ENCODE data around the gene NUDT14.

Gene NUDT14

GRCh38 chr14:105146976-105147635 lies 34.0 kb downstream of the NUDT14 start:
- DNase-seq (no peak), ATAC-seq (no peak)
- no peak overlapping the region for H3K4me3 Mint-ChIP-seq
- H3K9me3 Mint-ChIP-seq = no peaks in the 10 kb centered on the region
- no peaks in the 10 kb centered on the region for H3K27me3 Mint-ChIP-seq
- no peaks in the 10 kb centered on the region for H3K4me1 Mint-ChIP-seq
- no peak overlapping the region for H3K27ac Mint-ChIP-seq
- H3K36me3 Mint-ChIP-seq (ENCODE audit: low read depth) = no peaks in the 10 kb centered on the region

- ATAC-seq (no peak), DNase-seq (no peak)
Measured at GRCh38 chr14:105146181-105146975, 34.7 kb downstream of the NUDT14 start.

GRCh38 chr14:105145381-105146180 lies 35.5 kb downstream of the NUDT14 start:
- no peak overlapping the region for H3K27ac Mint-ChIP-seq
- no peaks in the 10 kb centered on the region for H3K36me3 Mint-ChIP-seq (ENCODE audit: low read depth)
- no peaks in the 10 kb centered on the region for H3K9me3 Mint-ChIP-seq
- H3K4me1 Mint-ChIP-seq = no peaks in the 10 kb centered on the region
- no peak for ATAC-seq
- H3K4me3 Mint-ChIP-seq = no peak overlapping the region
- H3K27me3 Mint-ChIP-seq = no peaks in the 10 kb centered on the region
- no peak for DNase-seq

More at GRCh38 chr14:105146181-105146975, 34.7 kb downstream of the NUDT14 start:
- Mint-ChIP-seq H3K4me1 (no peaks in the 10 kb centered on the region), H3K9me3 (no peaks in the 10 kb centered on the region), H3K4me3 (no peak overlapping the region), H3K36me3 (ENCODE audit: low read depth) (no peaks in the 10 kb centered on the region), H3K27me3 (no peaks in the 10 kb centered on the region), H3K27ac (no peak overlapping the region)

GRCh38 chr14:105144666-105145380 lies 36.3 kb downstream of the NUDT14 start:
- no peaks in the 10 kb centered on the region for H3K4me1 Mint-ChIP-seq
- no peak overlapping the region for H3K4me3 Mint-ChIP-seq
- ATAC-seq (no peak), DNase-seq (no peak)
- no peaks in the 10 kb centered on the region for H3K27me3 Mint-ChIP-seq
- peaks cover 4% of the 10 kb centered on the region for H3K9me3 Mint-ChIP-seq
- H3K36me3 Mint-ChIP-seq (ENCODE audit: low read depth) = no peaks in the 10 kb centered on the region
- no peak overlapping the region for H3K27ac Mint-ChIP-seq

- H3K4me3 Mint-ChIP-seq = no peak overlapping the region
- peaks cover 4% of the 10 kb centered on the region for H3K9me3 Mint-ChIP-seq
- no peaks in the 10 kb centered on the region for H3K4me1 Mint-ChIP-seq
- H3K27me3 Mint-ChIP-seq = no peaks in the 10 kb centered on the region
- no peak overlapping the region for H3K27ac Mint-ChIP-seq
- no peaks in the 10 kb centered on the region for H3K36me3 Mint-ChIP-seq (ENCODE audit: low read depth)
- no peak for DNase-seq
- no peak for ATAC-seq
Measured at GRCh38 chr14:105144026-105144665, 37.0 kb downstream of the NUDT14 start.

GRCh38 chr14:105143451-105144025 lies 37.6 kb downstream of the NUDT14 start:
- DNase-seq = no peak
- no peak for ATAC-seq
- Mint-ChIP-seq H3K27ac (no peak overlapping the region), H3K9me3 (peaks cover 4% of the 10 kb centered on the region), H3K27me3 (no peaks in the 10 kb centered on the region), H3K4me1 (no peaks in the 10 kb centered on the region), H3K4me3 (no peak overlapping the region), H3K36me3 (ENCODE audit: low read depth) (no peaks in the 10 kb centered on the region)

- Mint-ChIP-seq H3K4me3 (no peak overlapping the region), H3K9me3 (peaks cover 4% of the 10 kb centered on the region)
Measured at GRCh38 chr14:105142651-105143450, 38.3 kb downstream of the NUDT14 start.

GRCh38 chr14:105141486-105142281 lies 39.4 kb downstream of the NUDT14 start:
- Mint-ChIP-seq H3K4me3 (no peak overlapping the region), H3K36me3 (ENCODE audit: low read depth) (no peaks in the 10 kb centered on the region), H3K4me1 (no peaks in the 10 kb centered on the region), H3K27ac (no peak overlapping the region), H3K27me3 (no peaks in the 10 kb centered on the region), H3K9me3 (peaks cover 4% of the 10 kb centered on the region)
- ATAC-seq (no peak), DNase-seq (no peak)

More at GRCh38 chr14:105142651-105143450, 38.3 kb downstream of the NUDT14 start:
- Mint-ChIP-seq H3K27me3 (no peaks in the 10 kb centered on the region), H3K27ac (no peak overlapping the region), H3K4me1 (no peaks in the 10 kb centered on the region), H3K36me3 (ENCODE audit: low read depth) (no peaks in the 10 kb centered on the region)
- no peak for ATAC-seq
- DNase-seq = no peak

- no peak overlapping the region for H3K4me3 Mint-ChIP-seq
- H3K27ac Mint-ChIP-seq = no peak overlapping the region
- no peaks in the 10 kb centered on the region for H3K4me1 Mint-ChIP-seq
- H3K9me3 Mint-ChIP-seq = peaks cover 4% of the 10 kb centered on the region
- DNase-seq (no peak), ATAC-seq (no peak)
- H3K36me3 Mint-ChIP-seq (ENCODE audit: low read depth) = no peaks in the 10 kb centered on the region
- no peaks in the 10 kb centered on the region for H3K27me3 Mint-ChIP-seq
Measured at GRCh38 chr14:105141026-105141425, 40.1 kb downstream of the NUDT14 start.

GRCh38 chr14:105140581-105140980 lies 40.5 kb downstream of the NUDT14 start:
- no peaks in the 10 kb centered on the region for H3K36me3 Mint-ChIP-seq (ENCODE audit: low read depth)
- H3K9me3 Mint-ChIP-seq = peaks cover 4% of the 10 kb centered on the region
- H3K4me1 Mint-ChIP-seq = no peaks in the 10 kb centered on the region
- DNase-seq = no peak
- no peak for ATAC-seq
- H3K4me3 Mint-ChIP-seq = no peak overlapping the region
- H3K27ac Mint-ChIP-seq = no peak overlapping the region
- no peaks in the 10 kb centered on the region for H3K27me3 Mint-ChIP-seq

- DNase-seq = no peak
- no peaks in the 10 kb centered on the region for H3K36me3 Mint-ChIP-seq (ENCODE audit: low read depth)
- H3K4me3 Mint-ChIP-seq = no peak overlapping the region
- no peak for ATAC-seq
- H3K9me3 Mint-ChIP-seq = peaks cover 4% of the 10 kb centered on the region
- H3K27ac Mint-ChIP-seq = no peak overlapping the region
- no peaks in the 10 kb centered on the region for H3K27me3 Mint-ChIP-seq
- no peaks in the 10 kb centered on the region for H3K4me1 Mint-ChIP-seq
Measured at GRCh38 chr14:105139831-105140239, 41.3 kb downstream of the NUDT14 start.

GRCh38 chr14:105139212-105139825 lies 41.8 kb downstream of the NUDT14 start:
- Mint-ChIP-seq H3K4me3 (no peak overlapping the region), H3K4me1 (no peaks in the 10 kb centered on the region), H3K27me3 (no peaks in the 10 kb centered on the region), H3K27ac (no peak overlapping the region), H3K36me3 (ENCODE audit: low read depth) (no peaks in the 10 kb centered on the region), H3K9me3 (peaks cover 4% of the 10 kb centered on the region)
- DNase-seq (no peak), ATAC-seq (no peak)

Data from activated naive CD8-positive, alpha-beta T cell treated with anti-CD3 and anti-CD28 coated beads, Interleukin-2, amount 50 U/mL, for 24 hours (primary cell).